HEK293 (cell line): ENCODE results near the gene TMEM198.

ENCODE experiments used
- CTCF ChIA-PET: fragments of 350-600 bp; formaldehyde crosslinking; extraction: SDS; loops from one replicate; lab custom pipeline; 2021; ENCODE audit warnings: antibody characterized with exemption; lab: Yijun Ruan, JAX
- POLR2A ChIA-PET: fragments of 300-600 bp; formaldehyde crosslinking; extraction: SDS; loops from one replicate; lab custom pipeline; 2020; ENCODE audit warnings: antibody characterized with exemption, inconsistent platforms; lab: Yijun Ruan, JAX
- H3K27ac ChIP-seq: fragments of 200-500 bp; sonication (Bioruptor generic); 2 replicates; pipeline ENCODE4 v1.5.1; 2014; ENCODE audit warnings: low read depth, low read length, control low read depth, inconsistent platforms; ENCODE audit errors: extremely low read depth
- H3K36me3 ChIP-seq, 2 experiments: fragments of 200-500 bp in 1 of 2; sonication (Bioruptor generic) in 1 of 2; 1 replicate in 1 of 2; 2 replicates in 1 of 2; pipeline ENCODE4 v1.5.1; 2014 to 2017; ENCODE audit warnings: inconsistent platforms in 2 of 2, low read length in 2 of 2; ENCODE audit not compliant: control insufficient read depth in 2 of 2, insufficient read depth in 1 of 2
- H3K4me1 ChIP-seq: fragments of 200-500 bp; sonication (Bioruptor generic); 2 replicates; pipeline ENCODE4 v1.5.1; 2014; ENCODE audit warnings: mild to moderate bottlenecking, low read length, inconsistent platforms; ENCODE audit not compliant: control insufficient read depth, insufficient read depth
- H3K4me3 ChIP-seq: 2 replicates; pipeline ENCODE4 v1.5.1; 2011; ENCODE audit warnings: low read depth, mild to moderate bottlenecking, control low read depth, low read length, moderate library complexity
- H3K9me3 ChIP-seq: fragments of 200-500 bp; sonication (Bioruptor generic); 2 replicates; pipeline ENCODE4 v1.5.1; 2014; ENCODE audit warnings: low read depth, low read length, inconsistent platforms; ENCODE audit not compliant: control insufficient read depth, insufficient read depth
- MZF1 ChIP-seq: fragments of 450-650 bp; formaldehyde crosslinking; IDR thresholded peaks from 2 replicates; pipeline ENCODE4 v1.5.1; 2017; ENCODE audit warnings: missing biosample characterization, missing genetic modification characterization, borderline replicate concordance
- OSR2 ChIP-seq: fragments of 450-650 bp; formaldehyde crosslinking; IDR thresholded peaks from 2 replicates; pipeline ENCODE4 v1.5.1; 2016; ENCODE audit warnings: missing biosample characterization, missing genetic modification characterization
- ZBTB1 ChIP-seq: fragments of 450-650 bp; formaldehyde crosslinking; IDR thresholded peaks from 2 replicates; pipeline ENCODE4 v1.5.1; 2016; ENCODE audit warnings: missing biosample characterization, missing genetic modification characterization
- ZFP69B ChIP-seq: fragments of 450-650 bp; formaldehyde crosslinking; IDR thresholded peaks from 2 replicates; pipeline ENCODE4 v1.5.1; 2016; ENCODE audit warnings: missing biosample characterization, missing genetic modification characterization
- ZNF146 ChIP-seq: fragments of 450-650 bp; formaldehyde crosslinking; IDR thresholded peaks from 2 replicates; pipeline ENCODE4 v1.5.1; 2016; ENCODE audit warnings: missing biosample characterization, missing genetic modification characterization
- ZNF362 ChIP-seq: fragments of 450-650 bp; formaldehyde crosslinking; IDR thresholded peaks from 2 replicates; pipeline ENCODE4 v1.5.1; 2016; ENCODE audit warnings: missing biosample characterization, missing genetic modification characterization
- ZNF571 ChIP-seq: fragments of 450-650 bp; formaldehyde crosslinking; IDR thresholded peaks from 2 replicates; pipeline ENCODE4 v1.5.0; 2017; ENCODE audit warnings: missing biosample characterization, missing genetic modification characterization
- ZNF610 ChIP-seq: fragments of 450-650 bp; formaldehyde crosslinking; IDR thresholded peaks from 2 replicates; pipeline ENCODE4 v1.5.1; 2016; ENCODE audit warnings: missing biosample characterization, missing genetic modification characterization, borderline replicate concordance
- ZNF626 ChIP-seq: fragments of 450-650 bp; sonication (Bioruptor Pico); formaldehyde crosslinking; IDR thresholded peaks from 2 replicates; pipeline ENCODE4 v1.5.1; 2018; ENCODE audit warnings: missing biosample characterization, missing genetic modification characterization, inconsistent platforms
- ZNF660 ChIP-seq: fragments of 450-650 bp; IDR thresholded peaks from 2 replicates; pipeline ENCODE4 v1.5.1; 2018; ENCODE audit warnings: missing biosample characterization, mild to moderate bottlenecking, missing genetic modification characterization
- ZNF664 ChIP-seq: fragments of 450-650 bp; formaldehyde crosslinking; IDR thresholded peaks from 2 replicates; pipeline ENCODE4 v1.5.1; 2016; ENCODE audit warnings: missing biosample characterization, missing genetic modification characterization
- TF ChIP-seq, protein P1 (sequence below): fragments of 450-650 bp; formaldehyde crosslinking; IDR thresholded peaks from 2 replicates; pipeline ENCODE4 v1.5.1; 2016; ENCODE audit warnings: missing biosample characterization, missing genetic modification characterization, borderline replicate concordance
- TF ChIP-seq, protein P2 (sequence below): fragments of 450-650 bp; formaldehyde crosslinking; IDR thresholded peaks from 2 replicates; pipeline ENCODE4 v1.5.1; 2017; ENCODE audit warnings: missing biosample characterization, missing genetic modification characterization
- TF ChIP-seq, protein P3 (sequence below): fragments of 450-650 bp; formaldehyde crosslinking; IDR thresholded peaks from 2 replicates; pipeline ENCODE4 v1.5.1; 2016; ENCODE audit warnings: missing biosample characterization, missing genetic modification characterization
- TF ChIP-seq, protein P4 (sequence below): fragments of 450-650 bp; formaldehyde crosslinking; IDR thresholded peaks from 2 replicates; pipeline ENCODE4 v1.5.1; 2016; ENCODE audit warnings: missing biosample characterization, missing genetic modification characterization

TMEM198 gene

GRCh38 chr2:219516888-219517287 is 26.9 kb upstream of the TMEM198 start (continued):
- TF ChIP-seq, protein P1, sequence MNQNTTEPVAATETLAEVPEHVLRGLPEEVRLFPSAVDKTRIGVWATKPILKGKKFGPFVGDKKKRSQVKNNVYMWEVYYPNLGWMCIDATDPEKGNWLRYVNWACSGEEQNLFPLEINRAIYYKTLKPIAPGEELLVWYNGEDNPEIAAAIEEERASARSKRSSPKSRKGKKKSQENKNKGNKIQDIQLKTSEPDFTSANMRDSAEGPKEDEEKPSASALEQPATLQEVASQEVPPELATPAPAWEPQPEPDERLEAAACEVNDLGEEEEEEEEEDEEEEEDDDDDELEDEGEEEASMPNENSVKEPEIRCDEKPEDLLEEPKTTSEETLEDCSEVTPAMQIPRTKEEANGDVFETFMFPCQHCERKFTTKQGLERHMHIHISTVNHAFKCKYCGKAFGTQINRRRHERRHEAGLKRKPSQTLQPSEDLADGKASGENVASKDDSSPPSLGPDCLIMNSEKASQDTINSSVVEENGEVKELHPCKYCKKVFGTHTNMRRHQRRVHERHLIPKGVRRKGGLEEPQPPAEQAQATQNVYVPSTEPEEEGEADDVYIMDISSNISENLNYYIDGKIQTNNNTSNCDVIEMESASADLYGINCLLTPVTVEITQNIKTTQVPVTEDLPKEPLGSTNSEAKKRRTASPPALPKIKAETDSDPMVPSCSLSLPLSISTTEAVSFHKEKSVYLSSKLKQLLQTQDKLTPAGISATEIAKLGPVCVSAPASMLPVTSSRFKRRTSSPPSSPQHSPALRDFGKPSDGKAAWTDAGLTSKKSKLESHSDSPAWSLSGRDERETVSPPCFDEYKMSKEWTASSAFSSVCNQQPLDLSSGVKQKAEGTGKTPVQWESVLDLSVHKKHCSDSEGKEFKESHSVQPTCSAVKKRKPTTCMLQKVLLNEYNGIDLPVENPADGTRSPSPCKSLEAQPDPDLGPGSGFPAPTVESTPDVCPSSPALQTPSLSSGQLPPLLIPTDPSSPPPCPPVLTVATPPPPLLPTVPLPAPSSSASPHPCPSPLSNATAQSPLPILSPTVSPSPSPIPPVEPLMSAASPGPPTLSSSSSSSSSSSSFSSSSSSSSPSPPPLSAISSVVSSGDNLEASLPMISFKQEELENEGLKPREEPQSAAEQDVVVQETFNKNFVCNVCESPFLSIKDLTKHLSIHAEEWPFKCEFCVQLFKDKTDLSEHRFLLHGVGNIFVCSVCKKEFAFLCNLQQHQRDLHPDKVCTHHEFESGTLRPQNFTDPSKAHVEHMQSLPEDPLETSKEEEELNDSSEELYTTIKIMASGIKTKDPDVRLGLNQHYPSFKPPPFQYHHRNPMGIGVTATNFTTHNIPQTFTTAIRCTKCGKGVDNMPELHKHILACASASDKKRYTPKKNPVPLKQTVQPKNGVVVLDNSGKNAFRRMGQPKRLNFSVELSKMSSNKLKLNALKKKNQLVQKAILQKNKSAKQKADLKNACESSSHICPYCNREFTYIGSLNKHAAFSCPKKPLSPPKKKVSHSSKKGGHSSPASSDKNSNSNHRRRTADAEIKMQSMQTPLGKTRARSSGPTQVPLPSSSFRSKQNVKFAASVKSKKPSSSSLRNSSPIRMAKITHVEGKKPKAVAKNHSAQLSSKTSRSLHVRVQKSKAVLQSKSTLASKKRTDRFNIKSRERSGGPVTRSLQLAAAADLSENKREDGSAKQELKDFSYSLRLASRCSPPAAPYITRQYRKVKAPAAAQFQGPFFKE = no peak
- TF ChIP-seq ZNF610 (tag by site-specific recombination) (no peak), ZNF660 (no peak), ZNF571 (tag by site-specific recombination) (no peak)
- TF ChIP-seq, protein P2, sequence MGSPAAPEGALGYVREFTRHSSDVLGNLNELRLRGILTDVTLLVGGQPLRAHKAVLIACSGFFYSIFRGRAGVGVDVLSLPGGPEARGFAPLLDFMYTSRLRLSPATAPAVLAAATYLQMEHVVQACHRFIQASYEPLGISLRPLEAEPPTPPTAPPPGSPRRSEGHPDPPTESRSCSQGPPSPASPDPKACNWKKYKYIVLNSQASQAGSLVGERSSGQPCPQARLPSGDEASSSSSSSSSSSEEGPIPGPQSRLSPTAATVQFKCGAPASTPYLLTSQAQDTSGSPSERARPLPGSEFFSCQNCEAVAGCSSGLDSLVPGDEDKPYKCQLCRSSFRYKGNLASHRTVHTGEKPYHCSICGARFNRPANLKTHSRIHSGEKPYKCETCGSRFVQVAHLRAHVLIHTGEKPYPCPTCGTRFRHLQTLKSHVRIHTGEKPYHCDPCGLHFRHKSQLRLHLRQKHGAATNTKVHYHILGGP (tag by site-specific recombination) = no peak
- TF ChIP-seq, protein P3, sequence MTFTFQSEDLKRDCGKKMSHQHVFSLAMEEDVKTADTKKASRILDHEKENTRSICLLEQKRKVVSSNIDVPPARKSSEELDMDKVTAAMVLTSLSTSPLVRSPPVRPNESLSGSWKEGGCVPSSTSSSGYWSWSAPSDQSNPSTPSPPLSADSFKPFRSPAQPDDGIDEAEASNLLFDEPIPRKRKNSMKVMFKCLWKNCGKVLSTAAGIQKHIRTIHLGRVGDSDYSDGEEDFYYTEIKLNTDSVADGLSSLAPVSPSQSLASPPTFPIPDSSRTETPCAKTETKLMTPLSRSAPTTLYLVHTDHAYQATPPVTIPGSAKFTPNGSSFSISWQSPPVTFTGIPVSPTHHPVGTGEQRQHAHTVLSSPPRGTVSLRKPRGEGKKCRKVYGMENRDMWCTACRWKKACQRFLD (tag by site-specific recombination) = no peak

DNA sequence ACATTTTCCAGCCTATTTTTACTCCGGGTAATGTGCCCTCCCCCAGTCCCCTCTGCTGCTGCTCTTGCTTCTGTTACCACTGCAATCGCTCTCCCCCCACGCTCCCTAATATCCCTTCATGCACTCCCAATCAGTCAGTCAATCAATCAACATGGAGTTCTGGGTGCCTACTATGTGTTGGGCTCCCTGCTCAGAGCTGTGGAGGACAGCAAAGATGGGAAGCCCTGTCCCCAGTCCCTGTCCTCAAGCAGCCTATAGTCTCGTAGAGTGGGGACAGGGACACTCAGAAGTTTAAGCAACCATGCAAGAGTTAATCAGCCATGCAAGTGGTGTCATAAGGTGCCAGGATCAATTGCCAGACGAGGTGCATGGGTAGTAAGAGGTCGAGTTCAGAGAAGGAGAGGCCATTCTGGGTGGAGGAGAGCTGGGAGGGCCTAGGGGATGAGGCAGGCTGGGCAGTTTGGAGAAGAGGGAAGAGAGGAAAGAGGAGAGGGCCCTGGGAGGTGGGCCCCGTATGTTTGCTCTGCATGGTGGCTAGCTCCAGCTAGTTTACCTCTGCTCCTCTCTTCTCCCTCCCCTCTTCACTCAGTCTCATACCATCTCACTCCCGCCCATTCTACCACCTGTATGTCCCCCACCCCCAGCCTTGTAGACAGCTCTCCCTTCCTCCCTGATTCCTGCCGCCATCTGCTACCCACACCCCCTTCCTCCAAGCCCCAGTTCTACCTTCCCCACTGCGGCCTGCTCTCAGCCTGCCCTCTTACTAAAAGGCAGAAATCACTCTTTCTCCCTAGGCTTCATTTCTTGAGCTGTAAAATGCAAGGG is 25.7 kb upstream of the TMEM198 start:
- no peak overlapping the region for H3K27ac ChIP-seq
- TF ChIP-seq ZNF146 (tag by site-specific recombination) = no peak
- TF ChIP-seq ZFP69B (tag by site-specific recombination) = peak; percentile 84
- TF ChIP-seq ZNF626 (tag by site-specific recombination) = no peak
- TF ChIP-seq ZNF664 (tag by site-specific recombination) = no peak
- TF ChIP-seq MZF1 (tag by site-specific recombination) = no peak
- no peak for TF ChIP-seq OSR2 (tag by site-specific recombination)
- no peak for TF ChIP-seq ZNF362
- TF ChIP-seq ZBTB1 = no peak
- TF ChIP-seq, protein P4, sequence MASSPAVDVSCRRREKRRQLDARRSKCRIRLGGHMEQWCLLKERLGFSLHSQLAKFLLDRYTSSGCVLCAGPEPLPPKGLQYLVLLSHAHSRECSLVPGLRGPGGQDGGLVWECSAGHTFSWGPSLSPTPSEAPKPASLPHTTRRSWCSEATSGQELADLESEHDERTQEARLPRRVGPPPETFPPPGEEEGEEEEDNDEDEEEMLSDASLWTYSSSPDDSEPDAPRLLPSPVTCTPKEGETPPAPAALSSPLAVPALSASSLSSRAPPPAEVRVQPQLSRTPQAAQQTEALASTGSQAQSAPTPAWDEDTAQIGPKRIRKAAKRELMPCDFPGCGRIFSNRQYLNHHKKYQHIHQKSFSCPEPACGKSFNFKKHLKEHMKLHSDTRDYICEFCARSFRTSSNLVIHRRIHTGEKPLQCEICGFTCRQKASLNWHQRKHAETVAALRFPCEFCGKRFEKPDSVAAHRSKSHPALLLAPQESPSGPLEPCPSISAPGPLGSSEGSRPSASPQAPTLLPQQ (tag by site-specific recombination) = peak; percentile 87
- no peaks in the 10 kb centered on the region for H3K36me3 ChIP-seq
- ChIA-PET CTCF (interaction anchor here (0.6 to 5.9 kb wide), 13 partner anchors 9 to 373 kb away, joined by 3 to 61 read pairs (median 4); a partner anchor contains a TSS), POLR2A (interaction anchor here (0.6 to 0.7 kb wide), 2 partner anchors 10 to 20 kb away, joined by 3 read pairs; partner anchors contain the start of gene GMPPA)
- no peaks in the 10 kb centered on the region for H3K9me3 ChIP-seq
- H3K4me1 ChIP-seq = peaks cover 7% of the 10 kb centered on the region
- no peak overlapping the region for H3K4me3 ChIP-seq
